Kidney (tissue), 14 donors: ENCODE data around the gene MYL7. TPM values are rescaled to one million over a fixed set of nuclear protein-coding genes. Genes with fewer than 3 reads are reported as not detected.

Experiments used
- DNase-seq, 5 donors: peaks; one replicate each; pipeline ENCODE4 v3.0.0-alpha.2; 2013 to 2020
- FAIRE-seq: peaks from 2 replicates; lab custom pipeline; 2012; peaks lifted over from hg19 to GRCh38; lab: Jason Lieb, UNC
- H3K27ac ChIP-seq, 2 donors: one replicate each; pipeline ENCODE4 v1.7.0; 2013; ENCODE audit warnings: low read depth in 2 of 2, low read length in 2 of 2, inconsistent platforms in 1 of 2
- H3K27me3 ChIP-seq: one replicate; pipeline ENCODE4 v1.7.1; 2013; ENCODE audit warnings: low read length, inconsistent platforms; ENCODE audit not compliant: control insufficient read depth, insufficient read depth
- H3K36me3 ChIP-seq, 3 donors: one replicate each; pipeline versions ENCODE4 v1.7.0 to v1.7.1; 2013; ENCODE audit warnings: low read length in 3 of 3, control low read depth in 1 of 3, inconsistent platforms in 1 of 3; ENCODE audit not compliant: insufficient read depth in 3 of 3, control insufficient read depth in 2 of 3
- H3K4me1 ChIP-seq, 3 donors: one replicate each; pipeline versions ENCODE4 v1.7.0 to v1.7.1; 2013; ENCODE audit warnings: low read length in 3 of 3, inconsistent platforms in 1 of 3, low read depth in 1 of 3; ENCODE audit not compliant: control insufficient read depth in 2 of 3, insufficient read depth in 2 of 3
- H3K4me3 ChIP-seq, 3 donors: one replicate each; pipeline versions ENCODE4 v1.7.0 to v1.8.1; 2013; ENCODE audit warnings: low read length in 3 of 3, control low read depth in 1 of 3, inconsistent platforms in 1 of 3
- H3K9ac ChIP-seq, 3 donors: one replicate each; pipeline versions ENCODE4 v1.7.0 to v1.7.1; 2013; ENCODE audit warnings: low read length in 3 of 3, control low read depth in 1 of 3, inconsistent platforms in 1 of 3
- H3K9me3 ChIP-seq, 3 donors: one replicate each; pipeline versions ENCODE4 v1.7.0 to v1.7.1; 2013; ENCODE audit warnings: low read length in 3 of 3, control low read depth in 1 of 3, inconsistent platforms in 1 of 3; ENCODE audit not compliant: control insufficient read depth in 2 of 3, insufficient read depth in 1 of 3
- CTCF ChIP-seq: IDR thresholded peaks from 3 replicates; pipeline ENCODE4 v1.5.1; 2012; ENCODE audit warnings: mild to moderate bottlenecking, moderate library complexity, borderline replicate concordance; ENCODE audit not compliant: insufficient read depth; ENCODE audit errors: extremely low read depth
- intact Hi-C: fragments of 100-400 bp; cut with DNase I; formaldehyde crosslinking; loops from one replicate; pipeline ENCODE4 v1.11.1; 2022
- polyA plus RNA-seq: library from polyadenylated mRNA; stranded (reverse); fragments of 350-450 nt; fragmentation: Illumina TruSeq; extraction: RNeasy Lipid Tissue Mini Kit (QIAGEN cat#74804); gene quantifications from one replicate; pipeline ENCODE4 v1.2.3, GENCODE V29; 2014; ENCODE audit warnings: low read depth, low replicate concordance; ENCODE audit not compliant: insufficient read depth
- total RNA-seq: library from RNA; stranded (reverse); fragmentation: NEBNext Ultra II Directional; extraction: Animal tissue kit (Norgen Biotek cat#: 25700); gene quantifications from one replicate; pipeline ENCODE4 v1.2.1, GENCODE V29; 2021
- donor health status: control.
- donor health status: control.
- donor health status: control.
- donor health status: control.
- donor health status: control.
- donor health status: DM: yes; HTN: yes; CAD: no.
- donor health status: Normal renal cell carcinoma (clear cell type).

MYL7 gene
- total and polyA plus RNA-seq, 2 donors from 2014 or later, result not detected

GRCh38 chr7:44122529-44122928, 18.6 kb downstream of the MYL7 start:
- intact Hi-C loops, result no loop called here

GRCh38 chr7:44121761-44122420, 19.2 kb downstream of the MYL7 start:
- FAIRE-seq (no peak), DNase-seq (peak in 1 of 5 donors; percentile 55)
- no peak overlapping the region for H3K9ac ChIP-seq
- H3K4me3 ChIP-seq, result no peak overlapping the region
- no peaks in the 10 kb centered on the region for H3K9me3 ChIP-seq
- intact Hi-C loops, result no loop called here
- H3K27ac ChIP-seq, result no peak overlapping the region
- peaks cover 0 to 6% (median 4%) of the 10 kb centered on the region in 3 donors for H3K36me3 ChIP-seq
- H3K27me3 ChIP-seq, result no peaks in the 10 kb centered on the region
- H3K4me1 ChIP-seq, result peaks cover 0 to 7% (median 4%) of the 10 kb centered on the region in 3 donors
- TF ChIP-seq CTCF, result no peak

More at GRCh38 chr7:44122529-44122928, 18.6 kb downstream of the MYL7 start:
- peaks cover 0 to 4% (median 4%) of the 10 kb centered on the region in 3 donors for H3K36me3 ChIP-seq
- H3K27ac ChIP-seq, result peak overlapping the region in 1 of 2 donors; percentile 65
- H3K9ac ChIP-seq, result peak overlapping the region; percentile 37 to 63 (median 60)
- no peaks in the 10 kb centered on the region for H3K9me3 ChIP-seq
- peaks cover 0 to 7% (median 4%) of the 10 kb centered on the region in 3 donors for H3K4me1 ChIP-seq
- FAIRE-seq, result no peak
- peak in 1 of 5 donors; percentile 5 for DNase-seq
- H3K27me3 ChIP-seq, result no peaks in the 10 kb centered on the region
- no peak for TF ChIP-seq CTCF
- peak overlapping the region; percentile 78 to 85 (median 79) for H3K4me3 ChIP-seq

GRCh38 chr7:44120395-44120794, 20.7 kb downstream of the MYL7 start:
- no peak overlapping the region for H3K4me3 ChIP-seq
- no peak overlapping the region for H3K27ac ChIP-seq
- DNase-seq, result peak in 1 of 5 donors; percentile 12
- FAIRE-seq, result no peak
- no peaks in the 10 kb centered on the region for H3K9me3 ChIP-seq
- H3K27me3 ChIP-seq, result no peaks in the 10 kb centered on the region
- intact Hi-C loops, result no loop called here
- TF ChIP-seq CTCF, result no peak
- H3K4me1 ChIP-seq, result peaks cover 0 to 7% (median 4%) of the 10 kb centered on the region in 3 donors
- H3K9ac ChIP-seq, result no peak overlapping the region
- peaks cover 0 to 6% (median 4%) of the 10 kb centered on the region in 3 donors for H3K36me3 ChIP-seq
